ENCODE data around the gene SCUBE1. TPM values are rescaled to one million over a fixed set of nuclear protein-coding genes. Genes with fewer than 3 reads are reported as not detected.
"Not testable (repeated sequence)": the region's sequence is repeated elsewhere in the genome, so short reads cannot be mapped to it uniquely, and the experiment has no call there.

Gene SCUBE1
- total RNA-seq, 1 donor from 2014 or later, result 25.9 TPM

- Mint-ChIP-seq H3K36me3 (peaks cover 4% of the 10 kb centered on the region), H3K4me1 (peaks cover 38% of the 10 kb centered on the region), H3K9me3 (no peaks in the 10 kb centered on the region), H3K27me3 (ENCODE audit: insufficient read depth, low read depth) (peaks cover 14% of the 10 kb centered on the region), H3K27ac (peak overlapping the region; percentile 76), H3K4me3 (no peak overlapping the region)
- H3K27me3 ChIP-seq, result no peaks in the 10 kb centered on the region
- no peaks in the 10 kb centered on the region for H3K36me3 ChIP-seq
- no peaks in the 10 kb centered on the region for H3K9me3 ChIP-seq (ENCODE audit: low read depth)
- H2AFZ ChIP-seq (replicated peaks), result no peak overlapping the region
- TF ChIP-seq EZH2phosphoT487 (IDR thresholded peaks at IDR 0.05), result no peak
- TF ChIP-seq EZH2 (IDR thresholded peaks at IDR 0.05), result no peak
- TF ChIP-seq, protein P1, sequence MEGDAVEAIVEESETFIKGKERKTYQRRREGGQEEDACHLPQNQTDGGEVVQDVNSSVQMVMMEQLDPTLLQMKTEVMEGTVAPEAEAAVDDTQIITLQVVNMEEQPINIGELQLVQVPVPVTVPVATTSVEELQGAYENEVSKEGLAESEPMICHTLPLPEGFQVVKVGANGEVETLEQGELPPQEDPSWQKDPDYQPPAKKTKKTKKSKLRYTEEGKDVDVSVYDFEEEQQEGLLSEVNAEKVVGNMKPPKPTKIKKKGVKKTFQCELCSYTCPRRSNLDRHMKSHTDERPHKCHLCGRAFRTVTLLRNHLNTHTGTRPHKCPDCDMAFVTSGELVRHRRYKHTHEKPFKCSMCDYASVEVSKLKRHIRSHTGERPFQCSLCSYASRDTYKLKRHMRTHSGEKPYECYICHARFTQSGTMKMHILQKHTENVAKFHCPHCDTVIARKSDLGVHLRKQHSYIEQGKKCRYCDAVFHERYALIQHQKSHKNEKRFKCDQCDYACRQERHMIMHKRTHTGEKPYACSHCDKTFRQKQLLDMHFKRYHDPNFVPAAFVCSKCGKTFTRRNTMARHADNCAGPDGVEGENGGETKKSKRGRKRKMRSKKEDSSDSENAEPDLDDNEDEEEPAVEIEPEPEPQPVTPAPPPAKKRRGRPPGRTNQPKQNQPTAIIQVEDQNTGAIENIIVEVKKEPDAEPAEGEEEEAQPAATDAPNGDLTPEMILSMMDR (IDR thresholded peaks at IDR 0.05), result no peak
- no peak for DNase-seq (ENCODE audit: low spot score)
- peaks cover 36% of the 10 kb centered on the region for H4K20me1 ChIP-seq (ENCODE audit: low read depth)
- H3K4me2 ChIP-seq, result no peak overlapping the region
- H3K4me3 ChIP-seq, result no peak overlapping the region
- H3K4me1 ChIP-seq, result peaks cover 25% of the 10 kb centered on the region
- H3F3A ChIP-seq (ENCODE audit: low read depth), result peaks cover 9% of the 10 kb centered on the region
- H3K27ac ChIP-seq, result no peak overlapping the region
- H3K79me2 ChIP-seq (ENCODE audit: low read depth), result no peaks in the 10 kb centered on the region
- H3K9ac ChIP-seq, result no peak overlapping the region
Observed at GRCh38 chr22:43287441-43287840, 55.7 kb downstream of the SCUBE1 start.

- Mint-ChIP-seq H3K27ac (no peak overlapping the region), H3K27me3 (ENCODE audit: insufficient read depth, low read depth) (peaks cover 8% of the 10 kb centered on the region), H3K4me1 (peaks cover 9% of the 10 kb centered on the region), H3K4me3 (no peak overlapping the region), H3K9me3 (no peaks in the 10 kb centered on the region), H3K36me3 (peaks cover 2% of the 10 kb centered on the region)
- H3K4me2 ChIP-seq, result no peak overlapping the region
- DNase-seq (ENCODE audit: low spot score), result no peak
- H3K27ac ChIP-seq, result no peak overlapping the region
- H4K20me1 ChIP-seq (ENCODE audit: low read depth), result peaks cover 16% of the 10 kb centered on the region
- H3K27me3 ChIP-seq, result no peaks in the 10 kb centered on the region
- H3K79me2 ChIP-seq (ENCODE audit: low read depth), result no peaks in the 10 kb centered on the region
- no peak overlapping the region for H3K9ac ChIP-seq
- TF ChIP-seq, protein P1 (IDR thresholded peaks at IDR 0.05), result no peak
- TF ChIP-seq EZH2 (IDR thresholded peaks at IDR 0.05) (no peak), EZH2phosphoT487 (IDR thresholded peaks at IDR 0.05) (no peak)
- no peaks in the 10 kb centered on the region for H3K36me3 ChIP-seq
- H2AFZ ChIP-seq (replicated peaks), result no peak overlapping the region
- peaks cover 10% of the 10 kb centered on the region for H3K4me1 ChIP-seq
- no peaks in the 10 kb centered on the region for H3K9me3 ChIP-seq (ENCODE audit: low read depth)
- peaks cover 6% of the 10 kb centered on the region for H3F3A ChIP-seq (ENCODE audit: low read depth)
- no peak overlapping the region for H3K4me3 ChIP-seq
Observed at GRCh38 chr22:43281394-43281793, 61.8 kb downstream of the SCUBE1 start.

- not testable (repeated sequence) for DNase-seq (ENCODE audit: low spot score); H3K36me3 Mint-ChIP-seq; H3K4me3 Mint-ChIP-seq; H3K9ac ChIP-seq; H3K9me3 Mint-ChIP-seq; H3K27me3 ChIP-seq; H3K27me3 Mint-ChIP-seq (ENCODE audit: insufficient read depth, low read depth); H2AFZ ChIP-seq (replicated peaks); H3F3A ChIP-seq (ENCODE audit: low read depth); H3K27ac Mint-ChIP-seq; H3K4me3 ChIP-seq; H3K79me2 ChIP-seq (ENCODE audit: low read depth); H3K36me3 ChIP-seq; H3K9me3 ChIP-seq (ENCODE audit: low read depth); H3K27ac ChIP-seq
- peaks cover 17% of the 10 kb centered on the region for H4K20me1 ChIP-seq (ENCODE audit: low read depth)
- H3K4me1 ChIP-seq, result peaks cover 19% of the 10 kb centered on the region
- H3K4me1 Mint-ChIP-seq, result peaks cover 16% of the 10 kb centered on the region
- peak overlapping the region; percentile 38 for H3K4me2 ChIP-seq
Observed at GRCh38 chr22:43280523-43280886, 62.7 kb downstream of the SCUBE1 start.

DNA sequence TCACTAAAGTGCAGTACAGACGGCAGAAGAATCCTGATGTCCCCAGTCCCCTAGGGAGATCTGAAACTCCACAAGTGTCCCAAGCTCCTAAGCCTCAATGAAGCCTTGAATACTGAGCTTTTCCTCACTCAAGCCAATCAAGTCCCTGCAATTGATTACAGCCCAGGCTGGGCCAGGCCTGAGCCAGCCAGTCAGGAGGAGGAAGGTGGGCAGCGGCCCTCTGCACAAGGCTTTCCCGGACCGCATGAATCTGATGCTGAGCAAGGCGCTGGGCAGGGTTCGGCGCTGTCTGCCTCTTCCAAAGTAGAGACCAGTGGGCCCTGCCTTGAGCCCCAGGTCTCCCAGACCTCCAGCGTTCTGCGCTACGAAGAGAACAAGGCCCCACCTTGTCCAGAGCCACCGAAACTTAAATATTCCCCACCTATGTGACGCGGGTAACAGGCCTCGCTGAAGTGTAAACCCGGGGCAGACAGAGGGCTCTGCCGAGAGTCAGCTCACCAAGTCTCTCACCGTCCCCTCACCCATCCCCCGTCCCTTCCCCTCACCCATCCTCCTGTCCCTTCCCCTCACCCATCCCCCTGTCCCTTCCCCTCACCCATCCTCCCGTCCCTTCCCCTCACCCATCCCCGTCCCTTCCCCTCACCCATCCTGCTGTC is 63.2 kb downstream of the SCUBE1 start:
- peaks cover 20% of the 10 kb centered on the region for H4K20me1 ChIP-seq (ENCODE audit: low read depth)
- H3K27me3 ChIP-seq, result no peaks in the 10 kb centered on the region
- peaks cover 22% of the 10 kb centered on the region for H3K4me1 Mint-ChIP-seq
- no peak overlapping the region for H3K4me3 ChIP-seq
- no peaks in the 10 kb centered on the region for H3K9me3 ChIP-seq (ENCODE audit: low read depth)
- H3K4me1 ChIP-seq, result peaks cover 22% of the 10 kb centered on the region
- H3K4me2 ChIP-seq, result peak overlapping the region; percentile 38
- no peak overlapping the region for H3K27ac Mint-ChIP-seq
- no peaks in the 10 kb centered on the region for H3K36me3 Mint-ChIP-seq
- peak; percentile 59 for DNase-seq (ENCODE audit: low spot score)
- peak overlapping the region; percentile 29 for H3K27ac ChIP-seq
- peaks cover 13% of the 10 kb centered on the region for H3K27me3 Mint-ChIP-seq (ENCODE audit: insufficient read depth, low read depth)
- peaks cover 11% of the 10 kb centered on the region for H3F3A ChIP-seq (ENCODE audit: low read depth)
- H3K79me2 ChIP-seq (ENCODE audit: low read depth), result no peaks in the 10 kb centered on the region
- H2AFZ ChIP-seq (replicated peaks), result no peak overlapping the region
- H3K9ac ChIP-seq, result no peak overlapping the region
- H3K36me3 ChIP-seq, result no peaks in the 10 kb centered on the region
- TF ChIP-seq EZH2phosphoT487 (IDR thresholded peaks at IDR 0.05) (no peak), EZH2 (IDR thresholded peaks at IDR 0.05) (no peak)
- TF ChIP-seq, protein P1 (IDR thresholded peaks at IDR 0.05), result no peak
- H3K9me3 Mint-ChIP-seq, result no peaks in the 10 kb centered on the region
- H3K4me3 Mint-ChIP-seq, result no peak overlapping the region
